ENCODE results near the gene TJP1.

TJP1 gene

DNA sequence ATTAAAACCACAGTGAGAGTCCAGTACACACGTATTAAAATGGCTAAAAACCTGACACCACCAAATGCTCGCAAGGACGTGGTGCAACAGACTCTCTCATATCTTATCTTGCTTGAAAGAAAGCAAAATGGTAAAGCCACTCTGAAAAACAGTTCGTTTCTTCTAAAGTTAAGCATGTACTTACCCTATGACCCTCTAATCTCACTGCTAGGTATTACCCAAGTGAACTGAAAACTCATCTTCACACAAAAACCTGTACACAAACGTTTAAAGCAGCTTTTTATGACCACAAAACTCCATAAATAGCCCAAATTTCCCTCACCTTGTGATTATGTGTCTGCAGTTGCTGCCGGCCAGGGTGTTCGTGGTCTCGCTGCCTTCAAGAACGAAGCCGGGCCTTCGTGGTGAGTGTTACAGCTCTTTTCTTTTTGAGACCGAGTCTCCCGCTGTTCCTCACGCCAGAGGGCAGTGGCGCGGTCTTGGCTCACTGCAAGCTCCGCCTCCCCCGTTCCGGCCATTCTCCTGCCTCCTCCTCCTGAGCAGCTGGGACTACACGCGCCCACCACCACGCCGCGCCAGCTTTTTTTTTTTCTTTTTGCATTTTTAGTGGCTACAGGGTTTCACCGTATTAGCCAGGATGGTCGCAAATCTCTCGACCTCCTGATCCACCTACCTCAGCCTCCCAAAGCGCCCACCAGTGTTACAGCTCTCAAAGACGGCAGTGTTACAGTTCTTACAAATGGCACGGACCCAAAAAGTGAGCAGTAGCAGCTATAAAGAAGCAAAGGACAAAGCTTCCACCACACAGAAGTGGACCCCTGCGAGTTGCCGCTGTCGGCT, 165.4 kb downstream of the TJP1 start:
- no peak for DNase-seq

DNA sequence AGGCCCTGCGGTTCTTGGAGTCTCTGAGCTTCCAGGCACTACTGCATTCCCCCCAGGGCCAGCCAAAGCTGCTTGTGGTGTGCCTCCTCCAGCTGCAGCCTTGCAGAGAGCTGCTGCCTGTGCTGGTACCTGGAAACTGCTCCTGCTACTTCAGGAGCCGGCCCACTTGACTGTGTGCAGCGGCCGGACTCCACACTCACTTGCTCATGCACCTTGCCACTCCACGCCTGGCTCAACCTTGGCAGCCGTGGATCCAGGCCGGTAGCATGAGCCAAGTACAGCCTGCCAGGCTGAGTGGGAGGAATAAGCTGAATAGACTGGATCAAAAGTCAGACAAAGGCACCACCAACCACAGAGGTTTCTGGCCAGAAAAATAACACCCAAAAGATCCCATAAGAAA, 169.7 kb downstream of the TJP1 start:
- no peak for DNase-seq

DNA sequence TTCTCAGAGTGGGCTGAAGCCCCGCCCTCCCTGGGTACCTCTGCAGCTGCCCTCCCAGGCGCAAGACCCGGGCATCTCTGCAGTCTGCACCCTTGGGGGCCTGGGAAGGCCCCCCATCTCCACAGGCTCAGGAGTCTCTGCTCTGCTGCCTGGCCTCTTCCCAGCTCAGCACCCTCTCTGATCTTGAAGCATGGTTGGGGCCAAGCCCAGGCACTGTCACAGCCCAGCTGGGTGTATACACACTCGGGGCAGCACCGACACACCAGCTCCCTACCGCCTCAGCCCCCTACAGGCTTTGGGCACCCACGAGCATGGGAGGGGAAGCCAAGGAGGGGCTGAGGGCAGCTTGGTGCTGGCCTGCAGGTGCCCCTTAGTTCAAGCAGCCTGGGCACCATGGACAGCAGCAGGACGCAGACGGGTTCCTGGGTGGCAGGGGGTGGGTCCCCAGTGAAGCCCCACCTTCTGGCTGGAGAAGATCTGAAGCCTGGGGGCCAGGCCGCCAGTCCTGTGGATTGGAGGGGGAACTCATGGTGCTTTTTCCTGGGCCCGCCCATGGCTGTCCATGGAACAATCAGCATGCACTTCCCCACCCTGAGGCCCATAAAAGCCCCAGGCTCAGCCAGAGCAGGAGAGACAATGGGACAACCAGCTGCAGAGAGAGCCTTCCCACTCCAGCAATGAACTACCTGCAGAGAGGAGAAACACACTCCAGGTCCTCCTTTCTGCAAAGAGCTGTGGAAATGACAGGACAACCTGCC, 170.6 kb downstream of the TJP1 start:
- DNase-seq = no peak

Data from OCI-M1 (cell line).